H1 (cell line): Measurements from ENCODE around the gene BARHL2. TPM values are rescaled to one million over a fixed set of nuclear protein-coding genes. Genes with fewer than 3 reads are reported as not detected.

Source experiments
- BCL11A ChIP-seq, 2 experiments: IDR thresholded peaks; one replicate each; pipeline ENCODE4 v1.6.1; 2011; ENCODE audit warnings: low read depth in 2 of 2, low read length in 2 of 2, mild to moderate bottlenecking in 2 of 2
- CEBPB ChIP-seq: IDR thresholded peaks from 2 replicates; pipeline ENCODE4 v1.6.1; 2012; ENCODE audit warnings: low read depth, low read length
- CHD7 ChIP-seq: fragments of 300-600 bp; sonication (generic); IDR thresholded peaks from 2 replicates; pipeline ENCODE4 v1.7.1; 2012; ENCODE audit warnings: low read length, moderate library complexity, mild to moderate bottlenecking, inconsistent platforms; ENCODE audit not compliant: insufficient replicate concordance
- CREB1 ChIP-seq: IDR thresholded peaks from 2 replicates; pipeline ENCODE4 v1.6.1; 2012; ENCODE audit warnings: inconsistent platforms
- EGR1 ChIP-seq: IDR thresholded peaks from 2 replicates; pipeline ENCODE4 v1.6.1; 2011; ENCODE audit warnings: low read depth, low read length, borderline replicate concordance
- GABPA ChIP-seq: IDR thresholded peaks from 2 replicates; pipeline ENCODE4 v1.6.1; 2011; ENCODE audit warnings: mild to moderate bottlenecking, low read length, moderate library complexity, borderline replicate concordance; ENCODE audit not compliant: insufficient read depth
- HDAC2 ChIP-seq, 2 experiments: fragments of 300-600 bp in 1 of 2; sonication (generic) in 1 of 2; IDR thresholded peaks; 2 replicates each; pipeline ENCODE4 v1.6.1; 2011 to 2012; ENCODE audit warnings: low read depth in 2 of 2, low read length in 2 of 2, mild to moderate bottlenecking in 2 of 2, moderate library complexity in 2 of 2, borderline replicate concordance in 1 of 2, inconsistent platforms in 1 of 2
- HDAC6 ChIP-seq: IDR thresholded peaks from one replicate; pipeline ENCODE4 v1.7.1; 2012; ENCODE audit warnings: low read depth, mild to moderate bottlenecking, inconsistent platforms, low read length, moderate library complexity
- NRF1 ChIP-seq: IDR thresholded peaks from 2 replicates; pipeline ENCODE4 v1.6.1; 2011; ENCODE audit warnings: mild to moderate bottlenecking, low read depth, low read length, improper control_type of control experiment
- RBBP5 ChIP-seq: IDR thresholded peaks from 2 replicates; pipeline ENCODE4 v1.7.1; 2012; ENCODE audit warnings: low read depth, mild to moderate bottlenecking, inconsistent platforms, low read length, moderate library complexity, borderline replicate concordance
- polyA plus RNA-seq, 7 experiments: library from polyadenylated mRNA; depleted of rRNA in 3 of 7; stranded (reverse) in 5 of 7; unstranded in 2 of 7; fragments of >200 nt in 5 of 7; fragments of 200-250 nt in 2 of 7; gene quantifications; 1 replicate in 5 of 7; 2 replicates in 1 of 7; 4 replicates in 1 of 7; pipeline versions ENCODE4 v1.2.1 to v1.2.3, GENCODE V29; 2011 to 2013; ENCODE audit warnings: missing spikeins in 2 of 7, mixed read lengths in 2 of 7
- total RNA-seq: library from RNA; stranded (reverse); fragmentation: NEBNext Ultra II Directional; extraction: Animal tissue kit (Norgen Biotek cat#: 25700); gene quantifications from 2 replicates; pipeline ENCODE4 v1.2.1, GENCODE V29; 2021

The BARHL2 gene
- total and polyA plus RNA-seq, 2 of the 8 experiments (the other 6 are each of a cell fraction or from before 2014, with no cell fraction given) = 0.15 TPM; not detected in 1

GRCh38 chr1:90719330-90720144 is 2.4 kb upstream of the BARHL2 start (continued):
- TF ChIP-seq CHD7 = no peak
- no peak for TF ChIP-seq NRF1
- no peak for TF ChIP-seq EGR1
- no peak for TF ChIP-seq CREB1
- TF ChIP-seq CEBPB = no peak
- TF ChIP-seq BCL11A (IDR thresholded peaks at IDR 0.05; ENCODE audit: low read depth in 2 of 2, low read length in 2 of 2) = no peak
- no peak for TF ChIP-seq RBBP5
- TF ChIP-seq HDAC6 = no peak
- TF ChIP-seq GABPA = 0 out of 2 replicates have a peak, but pooled peaks have one; percentile 36
- no peak for TF ChIP-seq HDAC2 (IDR thresholded peaks at IDR 0.05; ENCODE audit: borderline replicate concordance in 1 of 2, low read depth in 2 of 2, low read length in 2 of 2)
